GM12872 (cell line): ENCODE measurements around the gene TRAPPC3L.

ENCODE experiments used
- TF ChIP-seq, protein P1 (sequence below): IDR thresholded peaks from 3 replicates; pipeline ENCODE4 v1.5.1; 2011; ENCODE audit warnings: low read depth, mild to moderate bottlenecking, low read length, moderate library complexity; ENCODE audit not compliant: insufficient read depth

TRAPPC3L gene

DNA sequence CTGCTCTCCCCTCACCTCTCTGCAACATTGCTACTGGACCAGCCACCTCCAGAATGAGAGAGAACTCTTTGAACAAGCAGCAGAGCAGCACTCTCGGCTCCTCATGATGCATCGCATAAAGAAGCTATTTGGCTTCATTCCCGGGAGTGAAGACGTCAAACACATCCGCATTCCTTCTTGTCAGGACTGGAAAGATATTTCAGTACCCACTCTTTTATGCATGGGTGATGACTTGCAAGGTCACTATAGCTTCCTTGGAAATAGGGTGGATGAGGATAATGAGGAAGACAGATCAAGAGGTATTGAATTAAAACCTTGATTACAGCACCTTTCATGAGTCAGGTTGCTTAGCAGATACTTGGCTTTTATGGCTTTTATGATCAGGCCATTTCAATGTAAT lies 12.4 kb upstream of the TRAPPC3L start:
- TF ChIP-seq, protein P1, sequence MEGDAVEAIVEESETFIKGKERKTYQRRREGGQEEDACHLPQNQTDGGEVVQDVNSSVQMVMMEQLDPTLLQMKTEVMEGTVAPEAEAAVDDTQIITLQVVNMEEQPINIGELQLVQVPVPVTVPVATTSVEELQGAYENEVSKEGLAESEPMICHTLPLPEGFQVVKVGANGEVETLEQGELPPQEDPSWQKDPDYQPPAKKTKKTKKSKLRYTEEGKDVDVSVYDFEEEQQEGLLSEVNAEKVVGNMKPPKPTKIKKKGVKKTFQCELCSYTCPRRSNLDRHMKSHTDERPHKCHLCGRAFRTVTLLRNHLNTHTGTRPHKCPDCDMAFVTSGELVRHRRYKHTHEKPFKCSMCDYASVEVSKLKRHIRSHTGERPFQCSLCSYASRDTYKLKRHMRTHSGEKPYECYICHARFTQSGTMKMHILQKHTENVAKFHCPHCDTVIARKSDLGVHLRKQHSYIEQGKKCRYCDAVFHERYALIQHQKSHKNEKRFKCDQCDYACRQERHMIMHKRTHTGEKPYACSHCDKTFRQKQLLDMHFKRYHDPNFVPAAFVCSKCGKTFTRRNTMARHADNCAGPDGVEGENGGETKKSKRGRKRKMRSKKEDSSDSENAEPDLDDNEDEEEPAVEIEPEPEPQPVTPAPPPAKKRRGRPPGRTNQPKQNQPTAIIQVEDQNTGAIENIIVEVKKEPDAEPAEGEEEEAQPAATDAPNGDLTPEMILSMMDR, result no peak

DNA sequence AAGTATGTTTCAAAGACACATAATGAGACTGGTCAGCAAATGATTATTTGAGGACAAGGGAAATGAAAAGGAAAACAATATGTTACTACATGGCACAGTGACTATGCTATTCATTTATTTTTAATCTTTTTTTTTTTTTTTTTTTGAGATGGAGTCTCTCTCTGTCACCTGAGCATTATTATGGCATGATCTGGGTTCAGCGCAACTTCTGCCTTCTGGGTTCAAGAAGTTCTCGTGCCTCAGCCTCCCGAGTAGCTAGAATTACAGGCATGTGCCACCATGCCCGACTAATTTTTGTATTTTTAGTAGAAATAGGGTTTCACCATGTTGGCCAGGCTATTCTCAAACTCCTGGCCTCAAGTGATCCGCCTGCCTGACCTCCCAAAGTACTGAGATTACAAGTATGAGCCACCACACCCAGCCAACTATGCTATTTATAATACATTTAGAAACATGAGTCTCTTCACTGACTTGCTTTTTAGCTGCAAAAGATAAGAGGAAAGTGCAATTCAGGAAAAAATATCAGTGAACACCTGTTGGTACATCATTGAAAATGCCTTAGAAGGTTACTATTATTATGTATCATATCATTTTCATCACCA lies 11.4 kb upstream of the TRAPPC3L start:
- TF ChIP-seq, protein P1, result no peak

DNA sequence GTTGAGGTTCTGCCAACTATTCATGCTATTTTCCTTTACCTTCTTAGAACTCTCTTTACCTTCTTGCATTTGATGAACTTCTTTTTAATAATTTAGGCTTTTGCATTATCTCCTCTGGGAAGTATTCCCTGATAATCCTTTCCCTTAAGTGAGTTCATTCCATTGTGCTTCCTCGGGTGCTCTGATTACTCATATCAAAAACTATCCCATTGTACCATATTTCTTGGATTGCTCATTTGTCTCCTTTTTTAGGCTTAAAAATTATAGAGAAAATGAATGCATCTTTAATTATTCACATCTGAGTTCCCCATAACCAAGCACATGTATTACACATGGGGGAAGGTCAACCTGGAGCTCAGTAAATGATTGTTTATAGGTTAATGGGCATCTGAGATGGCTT lies 10.6 kb upstream of the TRAPPC3L start:
- TF ChIP-seq, protein P1, result no peak

DNA sequence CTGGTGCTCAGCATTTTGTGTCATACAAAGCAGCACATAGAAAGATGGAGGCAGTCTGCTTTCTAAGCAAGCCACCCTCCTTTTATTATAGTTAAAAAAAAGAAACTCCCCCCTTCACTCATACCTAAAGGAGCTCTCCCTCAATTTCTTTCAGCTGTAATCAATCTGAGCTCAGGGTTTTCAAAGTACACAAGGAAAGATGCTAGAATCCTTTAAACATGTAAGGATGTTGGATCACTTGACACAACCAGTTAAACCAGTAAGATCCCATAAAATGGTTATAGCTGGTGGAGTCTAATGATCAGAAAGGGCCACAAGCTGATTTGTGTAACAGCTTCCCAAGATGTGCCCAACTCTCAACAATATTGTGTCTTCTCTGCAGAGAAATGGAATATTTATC lies 8.0 kb upstream of the TRAPPC3L start, which contains the start of gene CALHM4:
Gene CALHM4, plus strand, starts transcription at position 301 of the 400 bp plus-strand sequence. Its CDS starts 43 bp downstream, at position 344.
- TF ChIP-seq, protein P1, result no peak

DNA sequence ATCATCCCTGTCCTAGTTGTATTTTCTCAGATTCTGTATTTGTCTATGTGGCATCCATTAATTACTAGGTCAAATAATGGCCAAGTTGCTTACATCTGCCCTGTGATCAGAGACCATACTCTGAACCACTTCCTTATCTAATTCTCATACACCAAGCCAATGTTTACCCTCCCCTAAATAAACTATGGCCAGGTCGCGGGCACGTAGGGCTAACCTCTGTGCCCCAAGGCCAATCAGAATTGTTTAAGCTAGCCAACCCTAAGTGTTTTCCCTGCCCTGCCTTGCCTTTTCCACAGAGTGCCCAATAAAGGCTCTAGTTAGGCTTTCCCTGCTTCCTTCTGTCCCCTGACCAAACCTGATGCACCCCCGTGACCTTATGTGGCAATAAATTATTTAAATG lies 5.3 kb upstream of the TRAPPC3L start:
- TF ChIP-seq, protein P1, result no peak

DNA sequence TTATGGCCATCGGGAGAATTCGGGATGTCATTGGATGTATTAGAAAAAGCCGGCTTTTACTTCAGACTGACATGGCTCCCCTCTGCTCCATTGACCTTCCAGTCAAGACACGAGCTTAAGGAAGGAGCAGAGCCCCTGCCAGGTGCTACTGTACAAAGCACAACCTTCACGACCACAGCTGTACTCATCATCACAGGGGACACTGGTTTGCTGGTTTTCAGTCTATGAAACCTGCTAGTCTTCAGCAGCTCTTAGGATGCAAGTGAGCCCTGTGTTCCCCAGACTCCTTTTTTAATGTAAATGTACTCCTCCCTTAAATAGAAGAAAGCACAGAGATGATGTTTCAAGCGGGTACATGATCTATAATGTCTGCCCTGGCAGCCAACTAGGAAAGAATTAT lies 1.9 kb upstream of the TRAPPC3L start:
- TF ChIP-seq, protein P1, result no peak

DNA sequence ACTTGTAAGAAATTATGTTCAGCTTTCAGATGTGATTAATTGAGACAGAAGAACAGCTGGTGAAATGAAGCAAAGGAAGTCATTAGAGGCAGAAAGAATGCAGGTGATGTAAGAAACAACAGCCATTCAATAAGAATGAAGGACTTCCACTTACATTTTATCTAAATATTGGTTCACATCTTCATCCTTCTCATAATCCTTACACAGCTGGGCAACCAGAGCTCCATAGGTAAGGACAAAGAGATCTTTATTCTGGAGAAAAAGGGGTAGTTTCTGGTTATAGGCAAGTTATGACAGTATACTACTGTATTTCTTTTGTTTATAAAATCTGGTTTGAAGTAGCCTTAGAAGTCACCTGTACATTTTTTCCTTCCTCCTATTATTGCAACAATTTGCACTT lies 2.3 kb downstream of the TRAPPC3L start:
- TF ChIP-seq, protein P1, result no peak
